SK-N-SH (cell line): Measurements from ENCODE around the gene PGLYRP3. TPM values are rescaled to one million over a fixed set of nuclear protein-coding genes. Genes with fewer than 3 reads are reported as not detected.

ENCODE experiments used
- CTCF ChIA-PET: fragments of 300-600, 350-600 bp; formaldehyde crosslinking; extraction: SDS; loops from one replicate; lab custom pipeline; 2021; lab: Yijun Ruan, JAX
- POLR2A ChIA-PET: fragments of 350-600 bp; sonication (Branson Sonifier 250); formaldehyde crosslinking; extraction: SDS; loops from one replicate; lab custom pipeline; 2020; ENCODE audit warnings: antibody characterized with exemption, inconsistent platforms; lab: Yijun Ruan, JAX
- DNase-seq: peaks from one replicate; pipeline ENCODE4 v3.0.0; 2012
- H2AFZ ChIP-seq: fragments of 200-600 bp; sonication (generic); 2 replicates; pipeline ENCODE4 v1.8.1; 2016; ENCODE audit warnings: antibody characterized with exemption, mild to moderate bottlenecking, low read depth
- H3F3A ChIP-seq: fragments of 200-600 bp; sonication (generic); replicated peaks from 2 replicates; pipeline ENCODE3; 2016; ENCODE audit warnings: antibody characterized with exemption, mild to moderate bottlenecking; ENCODE audit not compliant: insufficient read depth
- H3K27ac ChIP-seq, 2 experiments: fragments of 200-500 bp in 1 of 2; fragments of 200-600 bp in 1 of 2; sonication (Bioruptor generic) in 1 of 2; sonication (generic), shearing (Covaris generic) in 1 of 2; 2 replicates each; pipeline versions ENCODE4 v1.5.1 to v1.6.1; 2014 to 2016; ENCODE audit warnings: low read depth in 2 of 2, inconsistent platforms in 1 of 2, low read length in 1 of 2, mild to moderate bottlenecking in 1 of 2, mixed read lengths in 1 of 2
- H3K27me3 ChIP-seq: fragments of 200-600 bp; sonication (generic), shearing (Covaris generic); 2 replicates; pipeline ENCODE4 v1.6.1; 2016; ENCODE audit warnings: mixed run types; ENCODE audit not compliant: insufficient read depth
- H3K36me3 ChIP-seq, 2 experiments: fragments of 200-500 bp in 1 of 2; fragments of 200-600 bp in 1 of 2; sonication (Bioruptor generic) in 1 of 2; sonication (generic) in 1 of 2; replicated peaks in 1 of 2; 2 replicates each; pipeline versions ENCODE3 to v1.5.1; 2014 to 2016; ENCODE audit warnings: low read length in 1 of 2, mild to moderate bottlenecking in 1 of 2; ENCODE audit not compliant: insufficient read depth in 2 of 2, control insufficient read depth in 1 of 2
- H3K4me1 ChIP-seq, 2 experiments: fragments of 200-500 bp in 1 of 2; fragments of 200-600 bp in 1 of 2; sonication (Bioruptor generic) in 1 of 2; sonication (generic), shearing (Covaris generic) in 1 of 2; 2 replicates each; pipeline versions ENCODE4 v1.5.1 to v1.6.1; 2014 to 2016; ENCODE audit warnings: low read depth in 1 of 2, low read length in 1 of 2, mixed run types in 1 of 2; ENCODE audit not compliant: insufficient read depth in 2 of 2, control insufficient read depth in 1 of 2
- H3K4me2 ChIP-seq: fragments of 200-600 bp; sonication (generic), shearing (Covaris generic); 2 replicates; pipeline ENCODE4 v1.6.1; 2017; ENCODE audit warnings: mixed run types
- H3K4me3 ChIP-seq, 2 experiments: fragments of 200-500 bp in 1 of 2; fragments of 200-600 bp in 1 of 2; sonication (Bioruptor generic) in 1 of 2; sonication (generic), shearing (Covaris generic) in 1 of 2; 2 replicates each; pipeline versions ENCODE4 v1.5.1 to v1.8.1; 2014 to 2016; ENCODE audit warnings: low read depth in 2 of 2, inconsistent platforms in 1 of 2, low read length in 1 of 2, mild to moderate bottlenecking in 1 of 2, mixed read lengths in 1 of 2, moderate library complexity in 1 of 2
- H3K79me2 ChIP-seq: fragments of 200-600 bp; sonication (generic); 2 replicates; pipeline ENCODE4 v1.8.1; 2017; ENCODE audit warnings: mild to moderate bottlenecking; ENCODE audit not compliant: insufficient read depth
- H3K9ac ChIP-seq: fragments of 200-600 bp; sonication (generic); 2 replicates; pipeline ENCODE4 v1.6.1; 2017; ENCODE audit warnings: mixed run types
- H3K9me2 ChIP-seq: fragments of 200-600 bp; sonication (generic); 2 replicates; pipeline ENCODE4 v1.6.1; 2017; ENCODE audit warnings: mixed run types
- H3K9me3 ChIP-seq: fragments of 200-600 bp; sonication (generic); 2 replicates; pipeline ENCODE4 v1.6.1; 2017; ENCODE audit warnings: mixed run types, mild to moderate bottlenecking, moderate library complexity
- H4K20me1 ChIP-seq: fragments of 200-600 bp; sonication (generic); 2 replicates; pipeline ENCODE4 v1.6.1; 2017; ENCODE audit warnings: mild to moderate bottlenecking, mixed run types; ENCODE audit not compliant: insufficient read depth
- ELF1 ChIP-seq: IDR thresholded peaks from 2 replicates; pipeline ENCODE4 v1.4.0; 2012
- EP300 ChIP-seq, 2 experiments: IDR thresholded peaks; 2 replicates each; pipeline versions ENCODE4 v1.4.0 to v1.6.1; 2012; ENCODE audit warnings: borderline replicate concordance in 1 of 2, low read depth in 1 of 2, low read length in 1 of 2
- EZH2phosphoT487 ChIP-seq: fragments of 200-600 bp; sonication (generic); IDR thresholded peaks from 2 replicates; pipeline ENCODE4 v1.6.1; 2017; ENCODE audit warnings: low read depth, mixed run types, mild to moderate bottlenecking, antibody characterized with exemption, moderate library complexity, borderline replicate concordance
- FOXJ3 ChIP-seq: sonication (generic); formaldehyde crosslinking; IDR thresholded peaks from 2 replicates; pipeline ENCODE4 v1.5.1; 2020; ENCODE audit warnings: mild to moderate bottlenecking, missing genetic modification reagents
- GABPA ChIP-seq: IDR thresholded peaks from 2 replicates; pipeline ENCODE4 v1.4.0; 2012; ENCODE audit warnings: low read depth, mild to moderate bottlenecking
- JUND ChIP-seq: IDR thresholded peaks from 2 replicates; pipeline ENCODE4 v1.4.0; 2012
- NRF1 ChIP-seq: IDR thresholded peaks from 2 replicates; pipeline ENCODE4 v1.6.1; 2012; ENCODE audit warnings: low read depth, mild to moderate bottlenecking, low read length
- RCOR1 ChIP-seq: fragments of 150-350 bp; IDR thresholded peaks from 2 replicates; pipeline ENCODE4 v1.6.1; 2017; ENCODE audit warnings: antibody characterized with exemption, low read length
- TEAD4 ChIP-seq: IDR thresholded peaks from 2 replicates; pipeline ENCODE4 v1.4.0; 2012; ENCODE audit warnings: mild to moderate bottlenecking, borderline replicate concordance; ENCODE audit not compliant: insufficient read depth
- USF1 ChIP-seq: IDR thresholded peaks from 2 replicates; pipeline ENCODE4 v1.4.0; 2012; ENCODE audit warnings: low read depth, borderline replicate concordance
- YY1 ChIP-seq: IDR thresholded peaks from 2 replicates; pipeline ENCODE4 v1.4.0; 2012; ENCODE audit warnings: low read depth, mild to moderate bottlenecking
- WGBS: methylation state at CpG from one replicate; pipeline ENCODE4 v1.1.6; 2017; ENCODE audit warnings: low lambda C conversion rate; 5-methylcytosine and 5-hydroxymethylcytosine counted together
- polyA plus RNA-seq, 3 experiments: library from polyadenylated mRNA; depleted of rRNA; stranded (reverse); fragments of >200 nt; gene quantifications; 2 replicates each; pipeline ENCODE4 v1.2.3, GENCODE V29; 2012
- TF ChIP-seq, protein P1 (sequence below): fragments of 150-350 bp; IDR thresholded peaks from 2 replicates; pipeline ENCODE4 v1.6.1; 2016; ENCODE audit warnings: mild to moderate bottlenecking, low read depth, low read length
- TF ChIP-seq, protein P2 (sequence below): IDR thresholded peaks from 2 replicates; pipeline ENCODE4 v1.6.1; 2012; ENCODE audit warnings: mild to moderate bottlenecking, low read depth, low read length, moderate library complexity

The PGLYRP3 gene
- polyA plus RNA-seq, 1 of the 3 experiments (the other 2 are of a cell fraction), result not detected

GRCh38 chr1:153313288-153313687 is 536 bp upstream of the PGLYRP3 start:
- no peaks in the 10 kb centered on the region for H4K20me1 ChIP-seq
- H3K9me3 ChIP-seq, result no peaks in the 10 kb centered on the region
- no peak overlapping the region for H3K4me3 ChIP-seq
- no peaks in the 10 kb centered on the region for H3F3A ChIP-seq
- CTCF ChIA-PET, result interaction anchor here (1.0 kb wide), 1 partner anchor 39 kb away, joined by 3 read pairs; no protein-coding TSS in a partner anchor
- no peak overlapping the region for H3K4me2 ChIP-seq
- no peaks in the 10 kb centered on the region for H3K79me2 ChIP-seq
- 2% methylated on average over 2 of the region's 2 CpGs for WGBS
- H3K27me3 ChIP-seq, result peaks cover 12% of the 10 kb centered on the region; the same call in 1 of the 2 replicates
- no peak overlapping the region for H3K27ac ChIP-seq
- H3K36me3 ChIP-seq, result no peaks in the 10 kb centered on the region
- TF ChIP-seq, protein P1, sequence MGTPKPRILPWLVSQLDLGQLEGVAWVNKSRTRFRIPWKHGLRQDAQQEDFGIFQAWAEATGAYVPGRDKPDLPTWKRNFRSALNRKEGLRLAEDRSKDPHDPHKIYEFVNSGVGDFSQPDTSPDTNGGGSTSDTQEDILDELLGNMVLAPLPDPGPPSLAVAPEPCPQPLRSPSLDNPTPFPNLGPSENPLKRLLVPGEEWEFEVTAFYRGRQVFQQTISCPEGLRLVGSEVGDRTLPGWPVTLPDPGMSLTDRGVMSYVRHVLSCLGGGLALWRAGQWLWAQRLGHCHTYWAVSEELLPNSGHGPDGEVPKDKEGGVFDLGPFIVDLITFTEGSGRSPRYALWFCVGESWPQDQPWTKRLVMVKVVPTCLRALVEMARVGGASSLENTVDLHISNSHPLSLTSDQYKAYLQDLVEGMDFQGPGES, result no peak
- TF ChIP-seq, protein P2, sequence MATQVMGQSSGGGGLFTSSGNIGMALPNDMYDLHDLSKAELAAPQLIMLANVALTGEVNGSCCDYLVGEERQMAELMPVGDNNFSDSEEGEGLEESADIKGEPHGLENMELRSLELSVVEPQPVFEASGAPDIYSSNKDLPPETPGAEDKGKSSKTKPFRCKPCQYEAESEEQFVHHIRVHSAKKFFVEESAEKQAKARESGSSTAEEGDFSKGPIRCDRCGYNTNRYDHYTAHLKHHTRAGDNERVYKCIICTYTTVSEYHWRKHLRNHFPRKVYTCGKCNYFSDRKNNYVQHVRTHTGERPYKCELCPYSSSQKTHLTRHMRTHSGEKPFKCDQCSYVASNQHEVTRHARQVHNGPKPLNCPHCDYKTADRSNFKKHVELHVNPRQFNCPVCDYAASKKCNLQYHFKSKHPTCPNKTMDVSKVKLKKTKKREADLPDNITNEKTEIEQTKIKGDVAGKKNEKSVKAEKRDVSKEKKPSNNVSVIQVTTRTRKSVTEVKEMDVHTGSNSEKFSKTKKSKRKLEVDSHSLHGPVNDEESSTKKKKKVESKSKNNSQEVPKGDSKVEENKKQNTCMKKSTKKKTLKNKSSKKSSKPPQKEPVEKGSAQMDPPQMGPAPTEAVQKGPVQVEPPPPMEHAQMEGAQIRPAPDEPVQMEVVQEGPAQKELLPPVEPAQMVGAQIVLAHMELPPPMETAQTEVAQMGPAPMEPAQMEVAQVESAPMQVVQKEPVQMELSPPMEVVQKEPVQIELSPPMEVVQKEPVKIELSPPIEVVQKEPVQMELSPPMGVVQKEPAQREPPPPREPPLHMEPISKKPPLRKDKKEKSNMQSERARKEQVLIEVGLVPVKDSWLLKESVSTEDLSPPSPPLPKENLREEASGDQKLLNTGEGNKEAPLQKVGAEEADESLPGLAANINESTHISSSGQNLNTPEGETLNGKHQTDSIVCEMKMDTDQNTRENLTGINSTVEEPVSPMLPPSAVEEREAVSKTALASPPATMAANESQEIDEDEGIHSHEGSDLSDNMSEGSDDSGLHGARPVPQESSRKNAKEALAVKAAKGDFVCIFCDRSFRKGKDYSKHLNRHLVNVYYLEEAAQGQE, result no peak
- TF ChIP-seq NRF1, result no peak
- no peak for TF ChIP-seq RCOR1
- TF ChIP-seq ELF1, result no peak
- no peak for TF ChIP-seq TEAD4
- no peak for TF ChIP-seq FOXJ3 (CRISPR knock-in tag)
- TF ChIP-seq EZH2phosphoT487, result no peak
- TF ChIP-seq YY1, result no peak
- no peak for TF ChIP-seq JUND
- no peak for TF ChIP-seq USF1
- TF ChIP-seq GABPA, result no peak
- TF ChIP-seq EP300 (IDR thresholded peaks at IDR 0.05; ENCODE audit: borderline replicate concordance in 1 of 2, low read depth in 1 of 2, low read length in 1 of 2), result no peak
- TF ChIP-seq, all 33 proteins: peak for 0
- POLR2A ChIA-PET, result no interaction called here
- Histone ChIP-seq H2AFZ (no peak overlapping the region), H3K9ac (no peak overlapping the region), H3K4me1 (no peaks in the 10 kb centered on the region), H3K9me2 (no peaks in the 10 kb centered on the region)
- no peak for DNase-seq
